Neural cell (in vitro differentiated cells): ENCODE data around the gene VMP1. TPM values are rescaled to one million over a fixed set of nuclear protein-coding genes. Genes with fewer than 3 reads are reported as not detected.

ENCODE experiments used
- H2AFZ ChIP-seq: fragments of 200-600, 300-800 bp; sonication (generic), shearing (Covaris generic); 2 replicates; pipeline ENCODE4 v1.6.0; 2014; ENCODE audit warnings: low read depth, mild to moderate bottlenecking, antibody characterized with exemption, low read length, moderate library complexity
- H3F3A ChIP-seq: fragments of 200-600 bp; shearing (Covaris generic); 2 replicates; pipeline ENCODE4 v1.6.1; 2016; ENCODE audit warnings: mild to moderate bottlenecking, moderate library complexity, mixed read lengths, antibody characterized with exemption, low read length; ENCODE audit not compliant: insufficient read depth, poor library complexity, severe bottlenecking
- H3K27ac ChIP-seq: fragments of 200-600, 300-800 bp; sonication (generic), shearing (Covaris generic); 2 replicates; pipeline ENCODE4 v1.5.1; 2014; ENCODE audit warnings: mild to moderate bottlenecking, low read length, moderate library complexity
- H3K27me3 ChIP-seq: fragments of 300-800, 200-600 bp; sonication (generic), shearing (Covaris generic); 2 replicates; pipeline ENCODE4 v1.6.0; 2014; ENCODE audit warnings: mild to moderate bottlenecking, low read depth, low read length, moderate library complexity; ENCODE audit not compliant: insufficient read depth
- H3K36me3 ChIP-seq: fragments of 300-800, 200-600 bp; sonication (generic), shearing (Covaris generic); 2 replicates; pipeline ENCODE4 v1.5.1; 2014; ENCODE audit warnings: mild to moderate bottlenecking, antibody characterized with exemption, low read length, moderate library complexity; ENCODE audit not compliant: insufficient read depth
- H3K4me2 ChIP-seq: fragments of 300-800, 200-600 bp; sonication (generic), shearing (Covaris generic); 2 replicates; pipeline ENCODE4 v1.6.0; 2014; ENCODE audit warnings: mild to moderate bottlenecking, low read length
- H3K4me3 ChIP-seq: fragments of 300-800, 200-600 bp; sonication (generic), shearing (Covaris generic); 2 replicates; pipeline ENCODE4 v1.5.1; 2014; ENCODE audit warnings: mild to moderate bottlenecking, low read length, moderate library complexity
- H3K79me2 ChIP-seq: fragments of 200-600 bp; shearing (Covaris generic); replicated peaks from 2 replicates; pipeline ENCODE4 v1.6.0; 2014; ENCODE audit warnings: mild to moderate bottlenecking, low read length, moderate library complexity; ENCODE audit not compliant: insufficient read depth
- H3K9ac ChIP-seq: fragments of 300-800, 200-600 bp; sonication (generic), shearing (Covaris generic); 2 replicates; pipeline ENCODE4 v1.6.1; 2016; ENCODE audit warnings: mild to moderate bottlenecking, low read length, mixed read lengths
- H3K9me2 ChIP-seq: fragments of 200-600 bp; shearing (Covaris generic); 2 replicates; pipeline ENCODE4 v1.6.1; 2016; ENCODE audit warnings: mild to moderate bottlenecking, low read length, mixed read lengths; ENCODE audit not compliant: insufficient read depth
- H3K9me3 ChIP-seq: fragments of 200-600, 300-800 bp; sonication (generic), shearing (Covaris generic); 2 replicates; pipeline ENCODE4 v1.6.1; 2016; ENCODE audit warnings: mild to moderate bottlenecking, mixed run types, low read length, moderate library complexity, mixed read lengths
- H4K20me1 ChIP-seq: fragments of 200-600 bp; shearing (Covaris generic); 2 replicates; pipeline ENCODE4 v1.6.1; 2016; ENCODE audit warnings: mild to moderate bottlenecking, mixed run types; ENCODE audit not compliant: insufficient read depth
- CTCF ChIP-seq: fragments of 450-650 bp; IDR thresholded peaks from 2 replicates; pipeline ENCODE4 v1.5.1; 2014; ENCODE audit warnings: antibody characterized with exemption, mild to moderate bottlenecking, moderate library complexity; ENCODE audit not compliant: poor library complexity, severe bottlenecking
- EP300 ChIP-seq: fragments of 450-650 bp; conservative IDR thresholded peaks from 2 replicates; pipeline ENCODE4 v1.6.1; 2014; ENCODE audit warnings: antibody characterized with exemption, mild to moderate bottlenecking, moderate library complexity; ENCODE audit not compliant: poor library complexity, severe bottlenecking
- EZH2 ChIP-seq: fragments of 200-600, 300-800 bp; shearing (Covaris generic), sonication (generic); IDR thresholded peaks from 2 replicates; pipeline ENCODE4 v1.6.1; 2014; ENCODE audit warnings: antibody characterized with exemption, low read length, borderline replicate concordance, mild to moderate bottlenecking; ENCODE audit not compliant: insufficient read depth, poor library complexity, severe bottlenecking
- MXI1 ChIP-seq: fragments of 450-650 bp; conservative IDR thresholded peaks from 2 replicates; pipeline ENCODE4 v1.6.1; 2014; ENCODE audit warnings: antibody characterized with exemption, mild to moderate bottlenecking; ENCODE audit not compliant: poor library complexity, severe bottlenecking
- POLR2AphosphoS5 ChIP-seq: IDR thresholded peaks from 2 replicates; pipeline ENCODE4 v1.6.1; 2012
- RAD21 ChIP-seq: fragments of 450-650 bp; conservative IDR thresholded peaks from 2 replicates; pipeline ENCODE4 v1.6.1; 2014; ENCODE audit warnings: antibody characterized with exemption, mild to moderate bottlenecking, moderate library complexity
- SMC3 ChIP-seq: fragments of 450-650 bp; conservative IDR thresholded peaks from 2 replicates; pipeline ENCODE4 v1.6.1; 2014; ENCODE audit warnings: antibody characterized with exemption, mild to moderate bottlenecking, moderate library complexity; ENCODE audit not compliant: poor library complexity
- TAF1 ChIP-seq: IDR thresholded peaks from 2 replicates; pipeline ENCODE4 v1.6.1; 2012; ENCODE audit warnings: low read depth
- polyA plus RNA-seq: library from polyadenylated mRNA; depleted of rRNA; stranded (reverse); fragments of >200 nt; gene quantifications from 2 replicates; pipeline ENCODE4 v1.2.3, GENCODE V29; 2014
- TF ChIP-seq, protein P1 (sequence below): IDR thresholded peaks from 2 replicates; pipeline ENCODE4 v1.6.1; 2012; ENCODE audit warnings: borderline replicate concordance

VMP1 gene
- polyA plus RNA-seq, 1 donor from 2014 or later: 75.9 TPM

- TF ChIP-seq, protein P1, sequence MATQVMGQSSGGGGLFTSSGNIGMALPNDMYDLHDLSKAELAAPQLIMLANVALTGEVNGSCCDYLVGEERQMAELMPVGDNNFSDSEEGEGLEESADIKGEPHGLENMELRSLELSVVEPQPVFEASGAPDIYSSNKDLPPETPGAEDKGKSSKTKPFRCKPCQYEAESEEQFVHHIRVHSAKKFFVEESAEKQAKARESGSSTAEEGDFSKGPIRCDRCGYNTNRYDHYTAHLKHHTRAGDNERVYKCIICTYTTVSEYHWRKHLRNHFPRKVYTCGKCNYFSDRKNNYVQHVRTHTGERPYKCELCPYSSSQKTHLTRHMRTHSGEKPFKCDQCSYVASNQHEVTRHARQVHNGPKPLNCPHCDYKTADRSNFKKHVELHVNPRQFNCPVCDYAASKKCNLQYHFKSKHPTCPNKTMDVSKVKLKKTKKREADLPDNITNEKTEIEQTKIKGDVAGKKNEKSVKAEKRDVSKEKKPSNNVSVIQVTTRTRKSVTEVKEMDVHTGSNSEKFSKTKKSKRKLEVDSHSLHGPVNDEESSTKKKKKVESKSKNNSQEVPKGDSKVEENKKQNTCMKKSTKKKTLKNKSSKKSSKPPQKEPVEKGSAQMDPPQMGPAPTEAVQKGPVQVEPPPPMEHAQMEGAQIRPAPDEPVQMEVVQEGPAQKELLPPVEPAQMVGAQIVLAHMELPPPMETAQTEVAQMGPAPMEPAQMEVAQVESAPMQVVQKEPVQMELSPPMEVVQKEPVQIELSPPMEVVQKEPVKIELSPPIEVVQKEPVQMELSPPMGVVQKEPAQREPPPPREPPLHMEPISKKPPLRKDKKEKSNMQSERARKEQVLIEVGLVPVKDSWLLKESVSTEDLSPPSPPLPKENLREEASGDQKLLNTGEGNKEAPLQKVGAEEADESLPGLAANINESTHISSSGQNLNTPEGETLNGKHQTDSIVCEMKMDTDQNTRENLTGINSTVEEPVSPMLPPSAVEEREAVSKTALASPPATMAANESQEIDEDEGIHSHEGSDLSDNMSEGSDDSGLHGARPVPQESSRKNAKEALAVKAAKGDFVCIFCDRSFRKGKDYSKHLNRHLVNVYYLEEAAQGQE: no peak
- TF ChIP-seq TAF1: no peak
- TF ChIP-seq POLR2AphosphoS5: no peak
- no peak for TF ChIP-seq SMC3
- TF ChIP-seq EZH2: no peak
- no peak for TF ChIP-seq EP300
- no peak for TF ChIP-seq RAD21
- no peak for TF ChIP-seq CTCF
- TF ChIP-seq MXI1: no peak
- Histone ChIP-seq H3K9me3 (no peaks in the 10 kb centered on the region), H3K4me2 (no peak overlapping the region), H4K20me1 (no peaks in the 10 kb centered on the region), H3K36me3 (no peaks in the 10 kb centered on the region), H3K79me2 (no peaks in the 10 kb centered on the region), H3K4me3 (no peak overlapping the region), H2AFZ (no peak overlapping the region), H3K9me2 (no peaks in the 10 kb centered on the region), H3K27ac (no peak overlapping the region), H3K27me3 (no peaks in the 10 kb centered on the region), H3K9ac (no peak overlapping the region), H3F3A (no peaks in the 10 kb centered on the region)
Observed at GRCh38 chr17:59783221-59784047, 76.0 kb downstream of the VMP1 start.

DNA sequence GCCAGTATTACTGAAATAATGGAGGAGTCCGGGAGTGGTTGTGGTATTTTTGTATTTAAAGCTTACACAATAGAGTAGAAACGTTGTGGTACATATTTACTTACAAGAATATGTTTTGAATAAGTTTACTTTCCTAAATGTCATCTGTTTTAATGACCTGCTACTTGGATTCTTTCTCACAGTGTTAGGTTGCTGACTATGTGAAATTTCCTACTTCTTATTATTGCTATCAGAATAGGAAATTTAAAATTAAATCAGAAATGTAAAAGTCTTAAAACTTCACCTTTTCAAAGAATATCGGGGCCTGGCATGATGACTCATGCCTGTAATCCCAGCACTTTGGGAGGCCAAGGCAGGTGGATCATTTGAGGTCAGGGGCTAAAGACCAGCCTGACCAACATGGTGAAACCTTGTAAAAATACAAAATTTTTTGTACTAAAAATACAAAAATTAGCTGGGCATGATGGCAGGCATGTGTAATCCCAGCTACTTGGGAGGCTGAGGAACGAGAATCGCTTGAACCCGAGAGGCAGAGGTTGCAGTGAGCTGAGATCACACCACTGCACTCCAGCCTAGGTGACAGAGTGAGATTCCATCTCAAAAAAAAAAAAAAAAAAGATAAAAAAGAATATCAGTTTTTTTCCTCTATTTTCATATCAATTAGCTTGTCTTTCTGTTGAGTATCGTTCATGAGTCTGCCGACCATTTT, 77.8 kb downstream of the VMP1 start:
- no peaks in the 10 kb centered on the region for H3K9me3 ChIP-seq
- H4K20me1 ChIP-seq: no peaks in the 10 kb centered on the region
- no peaks in the 10 kb centered on the region for H3K36me3 ChIP-seq
- H2AFZ ChIP-seq: no peak overlapping the region
- H3K4me2 ChIP-seq: no peak overlapping the region
- H3K27me3 ChIP-seq: no peaks in the 10 kb centered on the region
- no peak overlapping the region for H3K27ac ChIP-seq
- no peaks in the 10 kb centered on the region for H3K79me2 ChIP-seq
- H3F3A ChIP-seq: no peaks in the 10 kb centered on the region
- no peak overlapping the region for H3K9ac ChIP-seq
- TF ChIP-seq SMC3 (no peak), MXI1 (no peak), CTCF (no peak), EP300 (no peak), TAF1 (no peak), RAD21 (no peak), EZH2 (no peak), POLR2AphosphoS5 (no peak)
- TF ChIP-seq, protein P1: no peak
- H3K9me2 ChIP-seq: no peaks in the 10 kb centered on the region
- H3K4me3 ChIP-seq: no peak overlapping the region
